H9 (cell line): ENCODE measurements around the gene MAD1L1. TPM values are rescaled to one million over a fixed set of nuclear protein-coding genes. Genes with fewer than 3 reads are reported as not detected.
A peak's percentile ranks its signal among the peaks of the same experiment; 100 is the strongest.

Experiments used
- DNase-seq: peaks from one replicate; pipeline ENCODE4 v3.0.0-alpha.2; 2017
- H2AFZ ChIP-seq: one replicate; pipeline ENCODE4 v1.6.1; 2013; ENCODE audit warnings: mild to moderate bottlenecking, low read length, control low read depth, moderate library complexity
- H2AK5ac ChIP-seq: 2 replicates; pipeline ENCODE4 v1.6.1; 2013; ENCODE audit warnings: low read length, control low read depth, mixed read lengths; ENCODE audit not compliant: insufficient read length
- H2BK120ac ChIP-seq: one replicate; pipeline ENCODE4 v1.6.1; 2013; ENCODE audit warnings: low read depth, mild to moderate bottlenecking, low read length, control low read depth, inconsistent platforms; ENCODE audit not compliant: poor library complexity, severe bottlenecking
- H2BK12ac ChIP-seq: 2 replicates; pipeline ENCODE4 v1.6.1; 2013; ENCODE audit warnings: low read length, control low read depth, mixed read lengths, low read depth; ENCODE audit not compliant: insufficient read length
- H2BK15ac ChIP-seq: 2 replicates; pipeline ENCODE4 v1.6.1; 2013; ENCODE audit warnings: low read depth, low read length, control low read depth
- H2BK20ac ChIP-seq: one replicate; pipeline ENCODE4 v1.6.1; 2013; ENCODE audit warnings: low read depth, mild to moderate bottlenecking, low read length, control low read depth, inconsistent platforms; ENCODE audit not compliant: poor library complexity, severe bottlenecking
- H2BK5ac ChIP-seq: 2 replicates; pipeline ENCODE4 v1.6.1; 2013; ENCODE audit warnings: low read length, control low read depth, mixed read lengths; ENCODE audit not compliant: insufficient read length
- H3K14ac ChIP-seq: 2 replicates; pipeline ENCODE4 v1.6.1; 2013; ENCODE audit warnings: low read length, control low read depth; ENCODE audit not compliant: insufficient read depth
- H3K18ac ChIP-seq: 2 replicates; pipeline ENCODE4 v1.6.1; 2013; ENCODE audit warnings: low read depth, mild to moderate bottlenecking, mixed read lengths, low read length, control low read depth; ENCODE audit not compliant: insufficient read length
- H3K23ac ChIP-seq: 2 replicates; pipeline ENCODE4 v1.6.1; 2013; ENCODE audit warnings: low read length, control low read depth, mixed read lengths, low read depth; ENCODE audit not compliant: insufficient read length
- H3K23me2 ChIP-seq: 2 replicates; pipeline ENCODE4 v1.6.1; 2013; ENCODE audit warnings: low read depth, mild to moderate bottlenecking, mixed read lengths, low read length, control low read depth; ENCODE audit not compliant: insufficient read length, poor library complexity, severe bottlenecking
- H3K27ac ChIP-seq: 2 replicates; pipeline ENCODE4 v1.5.1; 2013; ENCODE audit warnings: low read length, control low read depth, mixed read lengths, low read depth; ENCODE audit not compliant: insufficient read length
- H3K27me3 ChIP-seq: 2 replicates; pipeline ENCODE4 v1.6.1; 2013; ENCODE audit warnings: low read length, control low read depth, inconsistent platforms; ENCODE audit not compliant: insufficient read depth
- H3K4ac ChIP-seq: 2 replicates; pipeline ENCODE4 v1.6.1; 2013; ENCODE audit warnings: low read depth, mild to moderate bottlenecking, control low read depth, inconsistent platforms, low read length, moderate library complexity
- H3K4me1 ChIP-seq: 2 replicates; pipeline ENCODE4 v1.6.1; 2013; ENCODE audit warnings: low read length, control low read depth, inconsistent platforms; ENCODE audit not compliant: insufficient read depth
- H3K4me2 ChIP-seq: 2 replicates; pipeline ENCODE4 v1.6.1; 2013; ENCODE audit warnings: low read length, control low read depth, mixed read lengths; ENCODE audit not compliant: insufficient read length, insufficient read depth
- H3K56ac ChIP-seq: 2 replicates; pipeline ENCODE4 v1.6.1; 2013; ENCODE audit warnings: low read depth, mild to moderate bottlenecking, mixed read lengths, low read length, control low read depth; ENCODE audit not compliant: insufficient read length
- H3K79me1 ChIP-seq: 2 replicates; pipeline ENCODE4 v1.6.1; 2013; ENCODE audit warnings: low read depth, mild to moderate bottlenecking, moderate library complexity, low read length, control low read depth, inconsistent platforms; ENCODE audit not compliant: insufficient read depth, poor library complexity, severe bottlenecking
- H3K79me2 ChIP-seq: 2 replicates; pipeline ENCODE4 v1.6.1; 2013; ENCODE audit warnings: low read length, control low read depth, inconsistent platforms; ENCODE audit not compliant: insufficient read depth
- H3K9ac ChIP-seq: 2 replicates; pipeline ENCODE4 v1.6.1; 2013; ENCODE audit warnings: low read length, control low read depth, mixed read lengths; ENCODE audit not compliant: insufficient read length; ENCODE audit errors: extremely low read depth
- H3K9me3 ChIP-seq: one replicate; pipeline ENCODE4 v1.6.1; 2013; ENCODE audit warnings: low read depth, low read length, inconsistent platforms; ENCODE audit not compliant: control insufficient read depth
- H3T11ph ChIP-seq: one replicate; pipeline ENCODE4 v1.6.1; 2013; ENCODE audit warnings: mild to moderate bottlenecking, low read length, control low read depth, inconsistent platforms
- H4K20me1 ChIP-seq: one replicate; pipeline ENCODE4 v1.6.1; 2013; ENCODE audit not compliant: control insufficient read depth, insufficient read length, insufficient read depth
- H4K5ac ChIP-seq: 2 replicates; pipeline ENCODE4 v1.6.1; 2013; ENCODE audit warnings: low read depth, mild to moderate bottlenecking, mixed read lengths, low read length, control low read depth; ENCODE audit not compliant: insufficient read length
- H4K8ac ChIP-seq: replicated peaks from 2 replicates; pipeline ENCODE4 v1.6.1; 2013; ENCODE audit warnings: low read length, control low read depth, mixed read lengths, low read depth; ENCODE audit not compliant: insufficient read length
- H4K91ac ChIP-seq: 2 replicates; pipeline ENCODE4 v1.6.1; 2013; ENCODE audit warnings: low read depth, mild to moderate bottlenecking, moderate library complexity, mixed read lengths, low read length, control low read depth; ENCODE audit not compliant: insufficient read length
- H3K27ac Mint-ChIP-seq, 3 experiments: 2 replicates in 2 of 3; 3 replicates in 1 of 3; pipeline ENCODE4 v1.8.0; 2020 to 2021; ENCODE audit warnings: mixed read lengths in 3 of 3, mild to moderate bottlenecking in 1 of 3, moderate library complexity in 1 of 3
- H3K27me3 Mint-ChIP-seq: 2 replicates; pipeline ENCODE4 v1.8.0; 2021; ENCODE audit warnings: low read depth, mild to moderate bottlenecking, moderate library complexity, mixed read lengths
- H3K36me3 Mint-ChIP-seq, 3 experiments: 2 replicates in 2 of 3; 3 replicates in 1 of 3; pipeline ENCODE4 v1.8.0; 2020 to 2021; ENCODE audit warnings: low read depth in 3 of 3, mixed read lengths in 3 of 3; ENCODE audit not compliant: insufficient read depth in 1 of 3
- H3K4me1 Mint-ChIP-seq, 2 experiments: 2 replicates each; pipeline ENCODE4 v1.8.0; 2020; ENCODE audit warnings: mixed read lengths in 2 of 2
- H3K4me3 Mint-ChIP-seq, 2 experiments: 2 replicates in 1 of 2; 3 replicates in 1 of 2; pipeline ENCODE4 v1.8.0; 2020 to 2021; ENCODE audit warnings: mild to moderate bottlenecking in 2 of 2, mixed read lengths in 2 of 2, moderate library complexity in 1 of 2
- H3K9me3 Mint-ChIP-seq, 2 experiments: 2 replicates in 1 of 2; 3 replicates in 1 of 2; pipeline ENCODE4 v1.8.0; 2020; ENCODE audit warnings: mild to moderate bottlenecking in 2 of 2, mixed read lengths in 2 of 2, moderate library complexity in 1 of 2
- CTCF ChIP-seq: fragments of 200-600 bp; sonication (generic); conservative IDR thresholded peaks from 3 replicates; pipeline ENCODE4 v1.8.0; 2021; ENCODE audit warnings: antibody characterized with exemption, mild to moderate bottlenecking
- WGBS: extraction: QIAGEN DNeasy Blood & Tissue Kit; methylation state at CpG from one replicate; pipeline ENCODE4 v1.1.7; 2013; ENCODE audit warnings: missing lambda C conversion rate, low lambda C conversion rate, mixed read lengths; ENCODE audit not compliant: insufficient read length; ENCODE audit errors: extremely low coverage; 5-methylcytosine and 5-hydroxymethylcytosine counted together
- total RNA-seq: library from RNA; stranded (reverse); gene quantifications from 2 replicates; pipeline ENCODE4 v1.2.1, GENCODE V29; 2021

MAD1L1 gene
- total RNA-seq, 1 experiment from 2014 or later: 39.0 TPM

GRCh38 chr7:2084331-2084730 is 148.4 kb downstream of the MAD1L1 start:
- no peaks in the 10 kb centered on the region for H3K27me3 ChIP-seq
- Mint-ChIP-seq H3K27me3 (no peaks in the 10 kb centered on the region), H3K9me3 (no peaks in the 10 kb centered on the region), H3K4me1 (peaks cover 6 to 23% of the 10 kb centered on the region in 2 experiments), H3K27ac (peak overlapping the region in 2 of 3 experiments; percentile 58; a peak in 3 of 7 replicates), H3K36me3 (peaks cover 0 to 11% (median 10%) of the 10 kb centered on the region in 3 experiments; a peak in 5 of 7 replicates), H3K4me3 (no peak overlapping the region)
- no peak overlapping the region for H3K56ac ChIP-seq
- no peak overlapping the region for H2BK12ac ChIP-seq
- H4K91ac ChIP-seq: no peak overlapping the region
- no peak overlapping the region for H3K9ac ChIP-seq
- H3K79me1 ChIP-seq: no peaks in the 10 kb centered on the region
- H3K14ac ChIP-seq: no peak overlapping the region
- H2BK120ac ChIP-seq: no peak overlapping the region
- H2BK15ac ChIP-seq: no peak overlapping the region
- H3K4me1 ChIP-seq: no peaks in the 10 kb centered on the region; the same call in 1 of the 2 replicates
- H2BK5ac ChIP-seq: no peak overlapping the region
- no peak overlapping the region for H3K4ac ChIP-seq
- H4K8ac ChIP-seq: no peak overlapping the region
- no peaks in the 10 kb centered on the region for H3K23me2 ChIP-seq
- no peak overlapping the region for H3K18ac ChIP-seq
- H3K4me2 ChIP-seq: no peak overlapping the region
- no peak overlapping the region for H3K23ac ChIP-seq
- no peak overlapping the region for H3T11ph ChIP-seq
- no peak for TF ChIP-seq CTCF
- H4K20me1 ChIP-seq: no peaks in the 10 kb centered on the region
- no peak overlapping the region for H2BK20ac ChIP-seq
- H3K27ac ChIP-seq: no peak overlapping the region
- H4K5ac ChIP-seq: no peak overlapping the region
- DNase-seq: no peak
- WGBS: no CpG with 5 or more reads among the region's 18 CpGs
- H2AFZ ChIP-seq: no peak overlapping the region
- no peaks in the 10 kb centered on the region for H3K9me3 ChIP-seq
- H2AK5ac ChIP-seq: no peak overlapping the region
- no peaks in the 10 kb centered on the region for H3K79me2 ChIP-seq
